HG03442 (cell line): Measurements from ENCODE around the gene DLL4.

Experiments used
- ATAC-seq: cut with Tn5 transposase; IDR thresholded peaks from one replicate; pipeline ENCODE4 v1.9.1; 2021; ENCODE audit warnings: mild to moderate bottlenecking, moderate library complexity; ENCODE audit not compliant: unreplicated experiment

The DLL4 gene

DNA sequence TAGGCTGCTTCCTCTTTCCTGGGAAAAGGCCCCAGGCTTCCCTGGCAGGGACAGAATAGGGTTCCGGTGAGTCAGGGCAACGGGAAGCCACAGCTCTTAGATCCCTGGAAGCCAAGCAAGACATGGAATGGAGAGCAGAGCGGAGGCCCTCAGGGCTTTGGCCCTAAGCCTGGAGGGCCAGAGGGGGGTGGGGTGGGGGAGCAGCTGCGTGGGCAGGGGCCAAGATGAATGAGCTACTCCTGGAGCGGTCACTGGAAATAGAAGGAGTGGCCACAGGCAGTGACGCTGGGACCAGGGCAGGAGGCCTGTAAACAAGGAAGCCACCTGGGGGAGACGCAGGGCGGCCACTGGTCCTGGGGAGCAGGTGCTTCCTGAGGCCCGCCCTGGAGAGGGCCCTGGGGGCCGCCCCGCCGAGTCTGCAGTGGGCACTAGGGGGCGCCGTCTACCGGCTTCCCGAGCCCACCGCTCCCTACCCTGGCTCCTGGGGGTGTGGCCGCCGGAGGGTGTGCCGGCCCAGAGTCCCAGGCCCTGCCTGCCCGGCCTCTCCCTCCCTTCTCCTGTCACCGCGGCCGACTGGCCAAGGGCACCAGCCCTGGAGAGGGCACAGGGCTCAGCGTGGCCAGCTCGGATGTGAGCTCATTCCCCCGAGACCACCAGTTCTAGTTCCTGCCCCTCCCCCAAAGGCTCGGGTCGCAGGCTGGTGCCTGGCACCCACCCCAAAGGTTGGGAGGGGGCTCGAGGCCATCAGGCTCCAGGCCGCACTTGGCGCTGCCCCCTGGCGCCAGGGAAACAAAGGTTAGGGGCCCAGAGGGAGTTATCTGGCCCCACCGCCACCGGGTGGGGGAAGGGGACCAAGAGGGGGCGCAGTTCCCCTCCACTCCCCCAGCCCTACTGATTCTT is 22.8 kb upstream of the DLL4 start:
- peak; percentile 62 for ATAC-seq

DNA sequence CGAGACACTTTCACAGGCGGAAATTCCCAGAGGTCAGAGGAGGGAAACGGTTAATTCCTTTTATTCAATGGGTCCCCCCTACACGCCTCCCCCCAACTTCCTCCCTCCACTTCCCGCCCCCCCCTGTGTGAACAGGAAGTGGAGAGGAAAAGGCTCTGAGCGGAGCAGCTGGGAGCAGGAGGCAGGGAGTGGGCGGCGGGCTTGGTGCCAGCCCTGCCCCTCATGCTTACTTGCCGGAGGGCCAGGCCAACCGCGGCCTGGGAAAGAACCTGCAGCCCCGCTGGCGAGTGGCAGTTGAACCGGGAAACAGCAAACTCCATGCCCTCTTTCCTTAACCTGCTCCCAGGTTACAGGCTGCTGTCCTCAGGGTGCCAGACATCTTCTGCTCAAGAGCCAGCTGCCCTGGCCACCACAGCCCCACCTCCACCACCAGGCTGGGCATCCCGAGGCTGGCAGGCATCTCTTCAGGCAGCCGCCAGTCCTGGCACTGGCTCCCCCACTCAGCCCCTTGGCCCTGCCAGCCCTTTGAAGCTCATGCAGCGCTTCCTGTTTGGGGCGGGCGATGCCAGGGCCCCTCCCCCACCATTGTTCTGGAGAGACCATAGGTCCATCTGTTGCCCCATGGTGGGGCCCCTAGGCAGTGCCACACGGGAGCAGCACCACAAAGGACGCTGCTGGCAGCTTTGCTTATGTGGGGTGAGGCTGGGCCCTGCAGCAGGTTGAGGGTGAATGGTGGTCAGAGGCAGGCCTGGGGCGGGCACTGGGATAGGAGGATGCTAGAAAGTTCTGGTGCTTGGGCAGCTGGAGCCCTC is 21.9 kb upstream of the DLL4 start:
- no peak for ATAC-seq

DNA sequence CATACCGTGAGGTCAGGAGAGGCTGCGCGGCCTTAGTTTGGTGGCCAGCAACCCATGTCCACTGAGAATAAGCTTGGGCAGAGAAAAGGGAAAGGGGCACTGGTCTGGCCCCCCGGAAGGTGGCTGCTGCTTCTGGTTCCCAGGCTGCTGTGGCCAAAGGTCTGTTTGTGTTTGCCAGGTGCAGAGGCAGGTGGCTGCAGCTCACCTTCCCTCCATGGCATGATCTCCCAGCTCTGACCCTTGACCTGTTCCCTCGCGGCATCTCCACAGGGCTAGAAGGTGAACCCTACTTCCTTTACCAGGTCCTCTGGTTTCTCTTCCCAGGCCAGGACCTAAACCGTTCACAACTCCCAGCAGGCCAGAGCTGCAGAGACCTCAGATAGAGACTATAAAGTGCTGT is 21.0 kb upstream of the DLL4 start:
- no peak for ATAC-seq

DNA sequence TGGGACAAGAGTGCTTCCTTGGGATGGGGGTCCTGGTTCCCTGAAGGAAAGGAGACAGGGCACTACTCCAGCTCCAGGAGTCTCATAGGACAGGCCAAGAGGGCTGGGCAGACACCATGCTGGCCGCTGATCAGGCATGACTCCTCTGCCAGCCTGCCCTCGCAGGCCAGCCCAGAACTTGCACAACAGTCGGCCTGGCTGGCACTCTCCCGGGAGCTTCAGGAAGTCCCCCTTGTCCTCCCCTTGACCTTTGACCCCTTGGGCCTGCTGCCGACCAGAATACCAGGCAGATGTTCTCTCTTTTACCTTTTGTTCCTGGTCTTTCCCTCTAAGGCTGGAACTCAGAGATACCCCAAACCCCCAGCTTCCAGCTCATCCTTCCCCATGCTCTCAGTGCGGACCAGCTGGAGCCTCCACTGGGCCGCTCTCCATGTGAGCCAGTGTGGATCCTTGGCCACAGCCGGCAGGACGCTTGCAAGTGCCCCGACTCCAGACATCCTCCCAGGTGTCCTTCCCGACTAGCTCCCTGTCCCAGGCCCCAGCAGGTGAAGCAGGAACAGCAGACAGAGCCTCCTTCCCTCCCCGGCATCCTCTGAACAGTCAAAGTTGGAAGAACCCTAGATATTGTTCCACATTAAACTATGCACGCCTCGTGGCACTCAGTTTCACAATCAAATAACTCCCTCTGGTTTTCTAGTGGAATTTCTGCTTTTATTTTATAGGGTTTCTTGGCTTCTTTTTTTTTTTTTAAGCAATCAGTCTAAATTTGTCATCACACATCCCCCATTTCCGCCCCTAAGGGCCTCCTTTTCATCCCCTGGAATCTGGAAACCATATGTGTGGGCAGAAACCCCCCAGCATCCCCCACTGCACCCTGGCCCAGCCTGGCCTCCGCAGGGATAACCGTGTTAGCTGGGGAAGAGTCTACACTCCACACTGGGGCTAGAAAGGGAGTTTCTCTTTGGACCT is 19.2 kb upstream of the DLL4 start:
- no peak for ATAC-seq

DNA sequence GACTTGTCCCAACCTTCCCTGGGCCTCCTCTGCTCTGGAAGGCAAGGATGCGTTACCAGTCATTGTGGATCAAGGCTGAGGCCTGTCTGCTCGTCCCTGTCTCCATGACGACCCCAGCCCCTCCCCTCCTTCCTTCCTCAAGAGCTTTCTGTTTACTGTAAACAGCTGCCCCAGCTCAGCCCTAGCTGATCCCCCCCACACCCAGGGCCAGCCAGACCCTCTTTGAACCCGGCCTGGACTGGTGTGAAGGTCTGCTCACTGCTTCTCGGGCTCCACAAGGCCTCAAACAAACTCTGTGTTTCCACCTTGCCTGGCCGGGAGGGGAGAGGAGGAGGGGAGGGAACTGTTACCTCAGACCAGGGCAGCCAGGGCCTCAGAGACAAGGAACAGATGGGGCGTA is 18.0 kb upstream of the DLL4 start:
- no peak for ATAC-seq

DNA sequence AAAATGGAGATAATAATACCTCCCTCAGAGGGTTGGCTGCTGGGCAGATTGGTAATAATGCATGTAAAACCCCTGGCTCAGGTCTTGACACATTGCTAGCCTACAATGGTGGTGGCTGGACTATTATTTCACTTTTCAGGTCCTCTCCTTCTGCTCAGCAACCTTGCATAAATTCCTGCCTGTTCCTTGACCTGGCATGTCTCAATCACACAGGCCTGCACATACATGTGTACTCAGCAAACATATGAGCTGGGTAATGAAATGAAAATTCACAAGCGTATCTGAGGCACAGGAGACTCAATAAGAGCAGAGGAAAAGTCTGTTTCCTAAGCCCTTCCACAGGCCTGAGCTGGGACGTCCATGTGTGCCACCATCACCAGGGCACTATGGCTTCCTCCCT is 17.4 kb upstream of the DLL4 start:
- ATAC-seq, result no peak

DNA sequence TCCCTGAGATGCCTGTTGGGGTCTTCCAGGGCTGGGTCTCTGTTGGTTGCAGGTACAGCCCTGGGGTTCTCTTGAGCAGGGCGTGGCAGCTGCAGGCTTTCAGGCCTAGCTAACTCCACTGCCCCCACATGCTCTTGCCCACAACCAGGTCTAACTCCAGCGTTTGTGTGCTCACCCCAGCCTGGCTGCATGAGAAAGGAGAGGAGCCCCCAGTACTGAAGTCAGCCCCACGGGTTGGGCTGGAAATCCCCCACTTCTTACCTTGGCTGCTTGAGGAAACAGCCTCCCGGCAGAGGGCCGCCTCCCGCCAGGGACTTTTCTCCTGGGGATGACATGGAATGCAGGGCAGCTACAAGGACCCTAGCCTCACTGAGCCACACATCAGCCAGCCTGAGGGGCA is 16.7 kb upstream of the DLL4 start:
- ATAC-seq, result no peak

DNA sequence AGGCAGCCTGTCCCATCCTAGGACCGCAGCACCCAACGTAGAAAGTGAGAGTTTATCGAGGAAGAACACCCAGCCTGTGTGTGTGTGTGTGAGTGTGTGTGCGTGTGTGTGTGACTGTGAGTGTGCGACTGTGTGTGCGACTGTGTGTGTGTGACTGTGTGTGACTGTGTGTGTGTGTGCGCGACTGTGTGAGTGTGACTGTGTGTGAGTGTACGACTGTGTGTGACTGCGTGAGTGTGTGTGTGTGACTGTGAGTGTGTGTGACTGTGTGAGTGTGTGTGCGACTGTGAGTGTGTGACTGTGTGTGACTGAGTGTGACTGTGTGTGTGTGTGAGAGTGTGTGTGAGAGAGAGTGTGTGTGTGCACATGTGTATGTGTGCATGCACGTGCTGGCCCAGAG is 15.1 kb upstream of the DLL4 start:
- ATAC-seq, result no peak

DNA sequence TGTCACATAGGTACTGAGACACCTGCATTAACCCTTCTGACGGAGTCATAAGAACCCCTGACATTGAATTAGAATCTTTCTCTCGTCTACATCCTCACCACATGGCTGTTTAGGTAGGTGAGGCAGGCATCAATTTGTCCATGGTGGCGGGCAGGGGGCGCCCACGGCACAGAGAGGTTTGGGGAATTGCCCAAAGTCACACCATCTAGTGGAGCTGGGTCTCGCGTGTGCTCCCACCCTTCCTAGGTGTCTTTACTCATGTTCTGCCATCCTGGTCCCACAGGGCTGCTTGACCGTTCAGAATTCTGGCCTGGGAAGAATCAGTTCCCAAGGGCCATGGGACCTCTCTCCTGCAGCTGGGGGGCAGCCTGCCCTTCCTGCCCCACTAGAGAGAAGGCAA is 14.7 kb upstream of the DLL4 start:
- no peak for ATAC-seq

DNA sequence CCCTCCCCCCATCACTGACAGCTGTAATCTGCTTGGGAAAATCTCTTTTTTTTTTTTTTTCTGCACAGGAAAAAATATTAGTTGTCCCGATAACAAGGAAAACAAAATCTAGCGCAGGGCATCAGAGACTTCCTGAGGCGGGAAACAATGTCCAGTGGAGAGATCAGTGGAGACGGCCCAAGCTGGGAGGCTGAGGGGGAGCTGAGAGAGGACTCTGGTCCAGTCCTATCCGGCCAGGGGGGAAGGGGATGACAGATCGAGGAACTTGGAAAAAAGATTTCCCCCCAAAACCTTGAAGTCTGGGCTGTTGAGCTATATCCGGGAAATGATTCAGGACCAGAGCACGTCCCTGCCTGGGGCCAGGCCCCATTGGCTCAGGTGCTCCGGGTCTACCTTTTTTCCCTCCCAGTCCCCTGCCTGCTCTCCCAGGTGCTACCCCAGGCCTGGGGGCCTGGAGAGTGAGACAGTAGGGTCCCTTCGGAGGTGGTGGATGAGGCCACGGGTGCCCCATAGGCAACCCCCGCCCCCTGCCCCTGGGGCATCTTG is 14.0 kb upstream of the DLL4 start:
- no peak for ATAC-seq

DNA sequence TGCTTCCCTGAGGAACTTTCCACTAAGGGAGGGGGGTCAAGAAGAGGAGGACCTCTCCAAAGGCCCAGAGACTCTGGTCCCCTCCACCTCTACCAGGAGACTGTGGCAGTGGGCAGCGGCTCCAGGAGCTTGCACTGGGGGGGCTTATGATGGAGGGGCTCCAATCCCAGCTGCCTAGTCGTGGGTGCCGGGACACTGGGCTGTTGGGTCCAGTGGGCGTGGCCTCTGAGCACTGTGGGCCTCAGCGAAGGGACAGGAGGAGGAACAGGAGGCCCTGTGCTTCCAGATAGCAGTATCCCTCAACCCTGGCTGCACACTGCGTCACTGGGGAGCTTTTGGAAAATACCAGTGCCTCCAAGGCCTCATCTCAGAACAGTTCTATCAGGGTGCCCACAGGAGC is 13.5 kb upstream of the DLL4 start:
- ATAC-seq, result no peak

DNA sequence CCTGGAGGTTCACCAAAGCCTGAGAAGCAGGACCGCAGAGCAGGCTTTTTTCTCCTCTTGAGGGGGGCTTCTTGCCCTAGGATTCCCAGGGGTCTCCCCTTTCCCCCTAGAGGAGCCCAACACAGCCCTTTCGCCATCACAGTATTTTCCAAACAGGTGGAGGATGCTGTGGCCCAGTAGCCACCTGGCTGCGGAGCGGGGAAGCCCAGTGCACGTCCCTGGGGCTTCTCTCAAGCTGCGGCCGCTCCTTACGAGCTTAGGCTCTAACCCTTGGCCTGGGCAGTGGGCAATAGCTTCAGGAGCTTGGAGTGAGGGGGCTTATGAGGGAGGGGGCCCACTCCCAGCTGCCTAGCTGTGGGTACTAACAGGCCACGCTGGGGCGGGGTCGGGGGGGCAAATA is 11.6 kb upstream of the DLL4 start:
- no peak for ATAC-seq

DNA sequence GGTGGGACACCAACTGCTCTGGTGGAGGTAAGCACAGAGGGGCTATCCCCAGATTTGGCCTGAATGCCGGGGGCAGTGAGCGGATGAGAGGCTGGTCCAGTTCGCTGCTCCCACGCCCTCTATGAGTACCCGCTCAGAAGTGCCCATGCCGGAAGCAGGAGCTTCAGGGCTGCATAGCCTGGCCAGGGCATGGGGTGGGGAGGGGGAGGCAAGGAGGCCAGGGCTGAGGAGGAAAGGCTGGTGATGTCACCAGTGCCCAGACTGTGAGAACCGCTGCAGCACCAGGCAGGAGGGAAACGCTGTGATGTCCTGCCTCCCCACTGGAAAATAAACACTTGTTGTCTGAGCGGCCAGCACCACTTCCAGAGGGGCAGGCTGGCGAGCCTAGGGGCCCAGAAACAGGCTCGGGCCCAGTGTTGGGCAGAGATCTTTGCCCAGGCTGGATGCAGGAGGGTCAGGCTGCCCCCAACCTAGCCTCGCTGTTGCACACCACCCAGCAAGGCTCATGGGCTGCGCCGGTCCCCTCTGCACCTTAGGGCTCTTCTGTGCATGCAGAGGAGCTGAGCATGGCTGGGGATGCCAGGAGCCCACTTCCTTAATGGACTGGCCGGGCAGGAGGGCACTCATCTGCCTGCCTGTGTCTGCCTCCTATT is 10.9 kb upstream of the DLL4 start:
- no peak for ATAC-seq

DNA sequence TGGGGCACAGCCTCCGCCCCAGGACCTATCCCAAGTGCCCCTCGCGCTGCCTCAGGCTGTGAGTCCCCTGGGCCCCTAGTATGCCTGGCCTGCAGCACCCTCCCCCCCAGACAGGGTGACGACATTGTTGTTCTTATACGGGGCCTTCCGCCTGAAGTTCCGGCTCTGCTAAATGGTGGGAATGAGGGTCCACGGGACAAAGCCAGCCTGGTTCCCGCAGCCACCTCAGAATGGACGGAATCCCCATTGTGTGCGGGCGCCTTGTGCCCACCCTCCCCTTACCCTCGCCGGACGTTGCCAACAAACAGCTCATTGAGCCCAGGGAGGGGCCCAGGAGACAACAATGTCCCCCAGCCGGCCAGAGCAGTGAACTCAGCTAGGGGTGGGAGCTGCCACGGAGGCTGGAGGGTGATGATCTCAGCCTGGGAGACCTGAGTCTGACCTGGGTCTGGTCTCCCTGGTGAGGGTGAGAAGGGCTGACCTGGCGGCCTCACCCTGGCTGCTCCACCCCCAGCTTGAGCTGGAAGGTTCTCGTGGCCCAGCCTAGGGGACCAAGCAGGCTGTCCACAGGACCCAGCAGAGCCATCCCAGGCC is 10.2 kb upstream of the DLL4 start:
- ATAC-seq, result no peak

DNA sequence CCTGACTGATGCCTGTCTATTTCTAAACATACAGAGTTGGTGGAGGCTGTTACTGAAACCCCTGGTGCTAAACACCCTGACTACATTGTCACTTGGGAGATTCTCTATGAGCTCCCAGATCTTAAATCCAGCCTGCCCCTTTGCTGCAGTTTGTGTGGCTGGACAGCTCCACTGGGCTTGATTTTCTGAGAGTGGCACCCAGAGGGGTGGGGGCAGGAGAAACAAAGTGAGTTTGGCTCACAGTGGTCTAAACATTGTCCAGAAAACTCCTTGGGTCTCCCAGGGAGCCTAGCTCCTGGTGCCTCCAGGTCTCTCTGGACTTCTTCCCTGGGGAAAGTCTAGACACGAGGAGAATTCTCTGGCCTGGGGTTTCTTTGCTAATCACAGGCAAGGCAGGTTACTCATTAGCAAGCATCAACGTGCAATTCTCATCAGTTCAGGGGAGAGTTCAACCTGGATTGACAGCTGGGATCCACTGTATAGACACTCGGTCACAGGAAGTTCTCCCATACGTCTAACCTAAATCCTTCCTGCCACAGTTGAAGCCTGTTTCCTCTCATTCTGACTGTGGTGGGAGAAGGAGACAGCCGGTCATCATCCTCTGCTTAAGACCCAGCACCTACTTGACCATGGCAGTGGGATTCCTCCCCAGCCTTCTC is 7.1 kb upstream of the DLL4 start:
- no peak for ATAC-seq

DNA sequence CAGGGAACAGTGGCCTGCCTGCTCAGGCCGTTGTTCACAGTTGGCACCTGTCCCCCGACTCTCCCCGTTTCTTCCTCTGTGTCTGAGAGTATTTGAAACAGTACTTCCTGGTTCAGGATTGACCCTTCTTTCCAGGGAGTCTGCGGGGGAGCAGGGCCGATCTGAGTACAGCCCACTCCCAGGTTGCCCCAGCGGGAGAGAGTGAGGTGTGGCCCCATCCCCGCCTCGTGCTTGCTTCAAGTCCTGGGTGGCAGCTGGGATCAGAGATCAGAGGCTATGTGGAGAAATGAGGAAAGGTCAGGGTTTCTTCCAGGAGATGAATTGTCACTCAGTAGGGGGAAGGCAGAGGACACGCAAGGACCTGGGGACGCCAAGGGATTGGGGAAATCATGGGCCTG is 6.5 kb upstream of the DLL4 start:
- no peak for ATAC-seq

DNA sequence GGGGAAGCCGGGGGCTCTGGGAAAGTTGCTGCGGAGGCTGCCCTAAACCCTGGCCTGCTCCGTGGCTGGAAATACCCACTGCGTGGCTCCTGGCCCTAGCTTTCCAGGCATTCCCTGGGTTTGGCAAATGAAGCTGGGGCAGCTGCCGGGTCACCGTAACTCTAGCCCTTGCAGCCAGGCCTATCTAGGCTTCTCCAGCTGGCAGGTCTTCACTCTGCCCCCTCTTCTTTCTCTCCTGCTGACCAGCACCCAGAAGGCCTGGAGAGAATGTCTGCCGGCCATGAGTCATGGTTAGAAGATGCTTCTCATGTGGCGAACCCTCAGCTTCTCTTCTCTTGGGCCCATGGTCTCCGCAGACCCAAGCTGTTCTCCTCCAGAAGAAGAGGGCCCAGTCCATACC is 5.6 kb upstream of the DLL4 start:
- no peak for ATAC-seq

DNA sequence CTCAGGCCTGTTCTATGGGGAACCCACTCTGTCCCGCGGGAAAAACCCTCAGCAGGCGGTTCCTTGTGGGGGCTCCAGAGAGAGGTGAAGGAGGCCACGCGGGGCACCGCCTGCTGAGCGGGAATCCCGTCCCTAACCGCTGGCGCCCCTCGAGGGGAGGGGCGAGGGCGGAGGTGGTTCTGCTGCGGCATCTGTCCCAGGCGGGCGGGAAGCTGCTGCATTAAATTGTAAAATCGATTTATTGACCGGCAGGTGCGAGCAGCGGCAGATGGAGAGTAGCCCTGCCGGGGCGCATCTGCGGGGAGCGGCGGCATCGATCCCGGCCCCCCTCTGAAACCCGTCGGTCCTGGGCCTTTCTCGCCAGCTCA is 3.7 kb upstream of the DLL4 start:
- no peak for ATAC-seq

DNA sequence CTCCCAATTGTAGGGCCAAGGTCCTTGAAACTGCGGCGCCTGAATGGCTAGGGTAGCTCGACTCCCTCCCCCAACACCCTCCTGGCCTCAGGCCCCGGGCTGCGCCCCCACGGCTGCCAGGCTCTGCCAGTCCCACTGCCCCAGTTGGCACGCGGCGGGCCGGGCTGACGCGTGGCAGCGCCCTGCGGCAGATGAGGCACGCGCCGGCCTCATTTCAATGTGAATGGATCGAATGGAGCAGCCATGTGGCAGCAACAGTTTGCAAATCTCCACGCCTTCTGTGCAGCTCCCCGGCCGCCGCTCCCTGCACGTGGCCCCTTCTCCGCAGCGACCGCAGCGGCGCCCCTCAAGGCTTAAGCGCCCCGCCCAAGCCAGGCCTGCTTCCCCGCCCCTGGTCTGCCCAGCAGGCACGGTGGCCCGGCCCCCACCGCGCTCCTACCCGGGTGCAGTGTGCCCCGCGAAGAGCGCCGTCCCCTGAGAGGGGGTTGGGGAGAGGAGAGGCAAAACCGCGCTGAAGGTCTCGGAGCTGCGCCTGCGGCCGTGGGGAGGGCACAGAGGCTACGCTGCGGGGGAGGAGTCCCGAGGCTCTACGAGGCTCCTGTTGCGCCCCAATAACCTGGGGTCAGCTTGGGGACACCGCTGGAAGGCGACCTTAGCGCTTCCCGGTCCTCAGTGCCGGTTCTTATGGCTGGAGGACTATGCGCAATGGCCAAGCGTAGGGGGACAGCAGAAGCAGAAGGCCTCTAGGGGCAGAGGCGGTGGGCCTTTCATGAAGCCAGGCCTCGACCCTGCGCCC is 3.1 kb upstream of the DLL4 start:
- ATAC-seq, result no peak
